Endothelial cell (in vitro differentiated cells): Measurements from ENCODE around the gene CEP70. TPM values are rescaled to one million over a fixed set of nuclear protein-coding genes. Genes with fewer than 3 reads are reported as not detected.

Source experiments
- DNase-seq: peaks from one replicate; pipeline ENCODE4 v3.0.0; 2021; ENCODE audit warnings: low spot score
- H3K27ac Mint-ChIP-seq: one replicate; pipeline ENCODE4 v1.8.0; 2021; ENCODE audit warnings: mixed read lengths, inconsistent platforms; ENCODE audit not compliant: unreplicated experiment
- H3K27me3 Mint-ChIP-seq: one replicate; pipeline ENCODE4 v1.8.0; 2021; ENCODE audit warnings: mild to moderate bottlenecking, moderate library complexity, mixed read lengths, inconsistent platforms; ENCODE audit not compliant: unreplicated experiment
- H3K36me3 Mint-ChIP-seq: one replicate; pipeline ENCODE4 v1.8.0; 2021; ENCODE audit warnings: mild to moderate bottlenecking, low read depth, mixed read lengths, inconsistent platforms; ENCODE audit not compliant: unreplicated experiment
- H3K4me1 Mint-ChIP-seq: one replicate; pipeline ENCODE4 v1.8.0; 2021; ENCODE audit warnings: mild to moderate bottlenecking, mixed read lengths, inconsistent platforms; ENCODE audit not compliant: unreplicated experiment
- H3K4me3 Mint-ChIP-seq: one replicate; pipeline ENCODE4 v1.8.0; 2021; ENCODE audit warnings: mild to moderate bottlenecking, mixed read lengths, inconsistent platforms; ENCODE audit not compliant: unreplicated experiment
- H3K9me3 Mint-ChIP-seq: one replicate; pipeline ENCODE4 v1.8.0; 2021; ENCODE audit warnings: mixed read lengths, inconsistent platforms; ENCODE audit not compliant: unreplicated experiment
- total RNA-seq: library from RNA; stranded (reverse); fragmentation: NEBNext Ultra II Directional; extraction: Animal tissue kit (Norgen Biotek cat#: 25700); gene quantifications from one replicate; pipeline ENCODE4 v1.2.1, GENCODE V29; 2021; ENCODE audit not compliant: unreplicated experiment
- TF ChIP-seq, protein P1 (sequence below): fragments of 200-600 bp; sonication (generic); IDR thresholded peaks from one replicate; pipeline ENCODE4 v1.5.0; 2021; ENCODE audit warnings: antibody characterized with exemption; ENCODE audit not compliant: unreplicated experiment

Gene CEP70
- total RNA-seq, 1 donor from 2014 or later, result 12.3 TPM

DNA sequence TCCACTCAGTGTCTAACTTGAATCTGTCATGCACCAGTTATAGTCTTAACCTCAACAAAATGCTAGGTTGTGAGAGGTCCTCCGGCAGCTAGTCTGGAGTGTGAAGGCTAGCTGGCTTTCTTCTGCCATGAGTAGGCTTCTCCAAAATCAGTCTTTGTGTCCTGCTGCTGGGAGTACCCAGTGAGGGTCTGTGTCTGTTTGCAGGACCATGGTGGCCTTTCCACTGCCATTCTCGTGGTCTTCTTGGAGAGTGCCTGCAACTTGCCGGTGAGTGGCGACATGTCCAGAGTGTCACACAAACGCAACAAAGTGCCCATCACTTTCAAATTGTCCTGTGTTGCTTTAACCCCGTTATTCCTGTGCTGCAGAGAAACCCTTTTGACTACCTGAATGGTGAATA lies 125.6 kb downstream of the CEP70 start:
- Mint-ChIP-seq H3K27me3 (peaks cover 1% of the 10 kb centered on the region), H3K9me3 (no peaks in the 10 kb centered on the region), H3K4me3 (no peak overlapping the region), H3K4me1 (peaks cover 5% of the 10 kb centered on the region), H3K27ac (no peak overlapping the region), H3K36me3 (no peaks in the 10 kb centered on the region)
- DNase-seq, result no peak
- TF ChIP-seq, protein P1, sequence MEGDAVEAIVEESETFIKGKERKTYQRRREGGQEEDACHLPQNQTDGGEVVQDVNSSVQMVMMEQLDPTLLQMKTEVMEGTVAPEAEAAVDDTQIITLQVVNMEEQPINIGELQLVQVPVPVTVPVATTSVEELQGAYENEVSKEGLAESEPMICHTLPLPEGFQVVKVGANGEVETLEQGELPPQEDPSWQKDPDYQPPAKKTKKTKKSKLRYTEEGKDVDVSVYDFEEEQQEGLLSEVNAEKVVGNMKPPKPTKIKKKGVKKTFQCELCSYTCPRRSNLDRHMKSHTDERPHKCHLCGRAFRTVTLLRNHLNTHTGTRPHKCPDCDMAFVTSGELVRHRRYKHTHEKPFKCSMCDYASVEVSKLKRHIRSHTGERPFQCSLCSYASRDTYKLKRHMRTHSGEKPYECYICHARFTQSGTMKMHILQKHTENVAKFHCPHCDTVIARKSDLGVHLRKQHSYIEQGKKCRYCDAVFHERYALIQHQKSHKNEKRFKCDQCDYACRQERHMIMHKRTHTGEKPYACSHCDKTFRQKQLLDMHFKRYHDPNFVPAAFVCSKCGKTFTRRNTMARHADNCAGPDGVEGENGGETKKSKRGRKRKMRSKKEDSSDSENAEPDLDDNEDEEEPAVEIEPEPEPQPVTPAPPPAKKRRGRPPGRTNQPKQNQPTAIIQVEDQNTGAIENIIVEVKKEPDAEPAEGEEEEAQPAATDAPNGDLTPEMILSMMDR, result no peak

DNA sequence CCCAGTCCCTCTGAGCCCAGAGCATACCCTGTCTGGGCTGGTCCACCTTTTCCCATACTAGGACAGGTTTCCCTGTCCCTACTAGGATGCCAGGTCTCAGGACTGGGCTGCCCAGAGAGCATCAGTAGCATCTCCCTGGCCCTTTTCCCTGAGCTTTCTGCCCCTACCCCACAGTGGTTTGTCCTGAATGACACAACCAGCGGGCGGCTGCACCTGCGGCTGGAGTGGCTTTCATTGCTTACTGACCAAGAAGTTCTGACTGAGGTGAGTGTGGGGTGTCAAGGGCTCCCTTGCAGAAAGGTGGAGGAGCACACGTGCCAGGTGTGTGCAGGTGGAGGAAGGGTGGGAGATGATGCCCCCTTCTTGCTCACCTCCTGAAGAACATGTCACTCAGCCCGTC lies 126.1 kb downstream of the CEP70 start:
- Mint-ChIP-seq H3K36me3 (no peaks in the 10 kb centered on the region), H3K27me3 (peaks cover 1% of the 10 kb centered on the region), H3K4me1 (peaks cover 5% of the 10 kb centered on the region), H3K4me3 (no peak overlapping the region), H3K27ac (no peak overlapping the region), H3K9me3 (no peaks in the 10 kb centered on the region)
- TF ChIP-seq, protein P1, result no peak
- no peak for DNase-seq

DNA sequence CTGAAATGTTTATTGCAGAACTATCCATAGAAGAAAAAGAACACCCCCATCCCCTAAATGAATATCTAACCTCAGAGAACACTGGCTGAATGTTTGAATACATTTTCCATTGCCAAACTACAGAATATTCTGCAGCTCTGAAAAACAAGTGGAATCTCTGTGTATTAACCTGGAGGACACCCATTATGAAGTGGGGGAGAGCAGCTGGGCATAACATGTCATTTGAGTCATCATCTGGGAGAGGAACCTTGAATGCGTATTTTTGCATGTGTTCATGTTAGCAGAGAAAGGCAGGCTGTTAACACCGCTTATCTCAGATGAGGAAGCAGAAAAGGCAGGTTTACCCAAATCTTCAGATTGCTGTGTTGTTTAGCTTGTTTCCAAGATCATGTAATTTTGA lies 128.1 kb downstream of the CEP70 start:
- no peaks in the 10 kb centered on the region for H3K9me3 Mint-ChIP-seq
- H3K4me3 Mint-ChIP-seq, result no peak overlapping the region
- H3K27ac Mint-ChIP-seq, result no peak overlapping the region
- H3K4me1 Mint-ChIP-seq, result no peaks in the 10 kb centered on the region
- peaks cover 1% of the 10 kb centered on the region for H3K27me3 Mint-ChIP-seq
- no peak for DNase-seq
- TF ChIP-seq, protein P1, result no peak
- no peaks in the 10 kb centered on the region for H3K36me3 Mint-ChIP-seq

DNA sequence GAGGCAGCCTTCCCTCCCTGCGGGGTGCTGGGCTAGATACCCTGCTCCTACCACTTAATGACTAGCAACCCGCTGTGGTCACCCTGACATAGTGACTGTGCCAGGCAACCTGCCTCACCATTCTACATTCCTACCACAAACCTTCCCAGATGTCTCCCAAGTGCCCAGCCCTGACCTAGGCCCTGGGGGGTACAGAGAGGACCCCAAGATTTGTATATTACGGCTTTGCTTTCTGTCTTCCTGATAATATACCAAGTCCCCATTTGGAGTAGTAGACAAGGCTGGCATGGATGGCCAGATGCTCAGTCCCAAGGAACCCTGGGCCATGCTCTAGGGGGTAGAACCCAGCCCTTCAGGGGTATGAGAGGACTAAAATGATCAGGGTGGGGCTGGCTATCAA lies 128.6 kb downstream of the CEP70 start:
- H3K27ac Mint-ChIP-seq, result no peak overlapping the region
- peaks cover 1% of the 10 kb centered on the region for H3K27me3 Mint-ChIP-seq
- no peaks in the 10 kb centered on the region for H3K4me1 Mint-ChIP-seq
- H3K4me3 Mint-ChIP-seq, result no peak overlapping the region
- TF ChIP-seq, protein P1, result no peak
- no peaks in the 10 kb centered on the region for H3K36me3 Mint-ChIP-seq
- no peak for DNase-seq
- no peaks in the 10 kb centered on the region for H3K9me3 Mint-ChIP-seq

DNA sequence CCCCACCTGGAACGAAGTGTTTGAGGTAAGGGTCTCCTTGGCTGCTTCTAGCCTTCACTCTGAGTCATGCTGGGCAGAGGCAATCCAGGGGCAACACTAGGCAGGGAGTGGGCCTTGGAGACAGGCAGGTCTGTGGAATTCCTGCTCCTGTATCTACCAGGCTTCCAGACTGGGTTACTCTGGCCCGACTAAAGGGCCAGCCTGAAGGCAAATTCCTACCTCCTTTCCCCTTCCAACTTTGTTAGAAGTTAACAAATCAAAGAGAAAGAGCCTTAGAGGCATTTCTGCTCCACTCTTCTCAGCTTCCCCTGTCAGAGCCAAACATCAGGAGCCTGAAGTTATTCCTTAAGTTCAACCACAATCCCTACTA lies 129.6 kb downstream of the CEP70 start:
- Mint-ChIP-seq H3K36me3 (no peaks in the 10 kb centered on the region), H3K9me3 (no peaks in the 10 kb centered on the region), H3K27ac (no peak overlapping the region), H3K4me3 (no peak overlapping the region), H3K27me3 (peaks cover 2% of the 10 kb centered on the region), H3K4me1 (no peaks in the 10 kb centered on the region)
- TF ChIP-seq, protein P1, result no peak
- DNase-seq, result no peak
